CD8-positive, alpha-beta memory T cell (primary cell): Measurements from ENCODE around the gene PAGE4. TPM values are rescaled to one million over a fixed set of nuclear protein-coding genes. Genes with fewer than 3 reads are reported as not detected.

ENCODE experiments used
- CTCF ChIA-PET: fragments of 350-600 bp; sonication (Branson Sonifier 250); formaldehyde crosslinking; loops from one replicate; lab custom pipeline; 2021; ENCODE audit warnings: antibody characterized with exemption; lab: Charles Lee
- POLR2A ChIA-PET: fragments of 350-600 bp; sonication (Branson Sonifier 250); formaldehyde crosslinking; loops from one replicate; lab custom pipeline; 2021; ENCODE audit warnings: antibody characterized with exemption; lab: Charles Lee
- DNase-seq, 5 donors: peaks; one replicate each; pipeline versions ENCODE4 v3.0.0 to v3.0.0-alpha.2; 2020 to 2022; ENCODE audit warnings: mixed read lengths in 1 of 5
- H3K27ac ChIP-seq: one replicate; pipeline ENCODE4 v1.7.0; 2013; ENCODE audit warnings: low read depth, mild to moderate bottlenecking, low read length, moderate library complexity
- H3K27me3 ChIP-seq: 2 replicates; pipeline ENCODE4 v1.7.0; 2013; ENCODE audit warnings: low read length, mild to moderate bottlenecking; ENCODE audit not compliant: insufficient read depth, poor library complexity, severe bottlenecking
- H3K36me3 ChIP-seq: 2 replicates; pipeline ENCODE4 v1.7.0; 2013; ENCODE audit warnings: mild to moderate bottlenecking, low read length, moderate library complexity; ENCODE audit not compliant: insufficient read depth
- H3K4me1 ChIP-seq: 2 replicates; pipeline ENCODE4 v1.7.0; 2013; ENCODE audit warnings: mild to moderate bottlenecking, low read length, moderate library complexity; ENCODE audit not compliant: insufficient read depth
- H3K4me3 ChIP-seq: 2 replicates; pipeline ENCODE4 v1.7.0; 2013; ENCODE audit warnings: mild to moderate bottlenecking, low read length
- H3K9me3 ChIP-seq: 2 replicates; pipeline ENCODE4 v1.7.0; 2013; ENCODE audit warnings: mild to moderate bottlenecking, low read length
- H3K27ac Mint-ChIP-seq, 8 donors: one replicate each; pipeline ENCODE4 v1.8.0; 2020 to 2021; ENCODE audit warnings: mixed read lengths in 8 of 8, mild to moderate bottlenecking in 6 of 8, inconsistent platforms in 3 of 8, moderate library complexity in 3 of 8
- H3K27me3 Mint-ChIP-seq, 2 donors: one replicate each; pipeline ENCODE4 v1.8.0; 2020 to 2021; ENCODE audit warnings: mixed read lengths in 2 of 2, mild to moderate bottlenecking in 1 of 2, moderate library complexity in 1 of 2
- H3K36me3 Mint-ChIP-seq, 3 donors: one replicate each; pipeline ENCODE4 v1.8.0; 2020 to 2021; ENCODE audit warnings: mixed read lengths in 3 of 3, inconsistent platforms in 1 of 3, mild to moderate bottlenecking in 1 of 3
- H3K4me1 Mint-ChIP-seq, 3 donors: one replicate each; pipeline ENCODE4 v1.8.0; 2020 to 2021; ENCODE audit warnings: mixed read lengths in 3 of 3, inconsistent platforms in 1 of 3, mild to moderate bottlenecking in 1 of 3
- H3K4me3 Mint-ChIP-seq, 7 donors: one replicate each; pipeline ENCODE4 v1.8.0; 2020 to 2021; ENCODE audit warnings: mixed read lengths in 7 of 7, mild to moderate bottlenecking in 6 of 7, moderate library complexity in 4 of 7, inconsistent platforms in 2 of 7
- H3K9me3 Mint-ChIP-seq, 5 donors: one replicate each; pipeline ENCODE4 v1.8.0; 2020 to 2022; ENCODE audit warnings: mixed read lengths in 5 of 5, mild to moderate bottlenecking in 3 of 5, moderate library complexity in 2 of 5, inconsistent platforms in 1 of 5
- polyA plus RNA-seq: library from polyadenylated mRNA; unstranded; fragments of 300-500 nt; fragmentation: Illumina TruSeq; gene quantifications from one replicate; pipeline ENCODE4 v1.2.3, GENCODE V29; 2021
- total RNA-seq, 2 experiments: library from RNA; stranded (reverse); gene quantifications; one replicate each; pipeline ENCODE4 v1.2.3, GENCODE V29; 2021

The PAGE4 gene
- total and polyA plus RNA-seq, 3 experiments from 2014 or later: not detected

DNA sequence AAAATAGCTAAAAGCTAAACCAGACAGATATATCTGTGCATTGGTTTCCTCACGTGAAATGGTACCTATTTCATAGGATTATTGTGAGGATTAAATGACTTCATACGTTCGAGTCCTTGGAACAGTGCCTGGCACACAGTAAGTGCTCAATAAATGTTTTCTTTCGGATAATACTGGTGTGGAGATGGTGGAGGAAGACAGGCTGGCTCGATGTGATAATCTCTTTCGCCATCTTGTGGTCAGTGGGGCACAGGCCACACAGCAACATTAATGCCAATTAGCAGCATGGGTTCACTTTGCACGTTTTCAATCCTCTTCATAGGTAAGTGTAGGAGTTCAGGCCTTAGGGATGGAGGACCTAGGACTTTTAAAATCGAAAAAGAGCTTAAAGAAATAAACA lies 9.3 kb downstream of the PAGE4 start:
- no peak overlapping the region for H3K4me3 ChIP-seq
- H3K4me1 ChIP-seq: no peaks in the 10 kb centered on the region
- H3K9me3 ChIP-seq: no peaks in the 10 kb centered on the region
- no peak for DNase-seq
- no peak overlapping the region for H3K4me3 Mint-ChIP-seq
- H3K27ac Mint-ChIP-seq: no peak overlapping the region
- CTCF ChIA-PET: no interaction called here
- H3K36me3 Mint-ChIP-seq: no peaks in the 10 kb centered on the region
- no peaks in the 10 kb centered on the region for H3K9me3 Mint-ChIP-seq
- no peak overlapping the region for H3K27ac ChIP-seq
- no peaks in the 10 kb centered on the region for H3K27me3 ChIP-seq
- no peaks in the 10 kb centered on the region for H3K4me1 Mint-ChIP-seq
- POLR2A ChIA-PET: no interaction called here
- H3K27me3 Mint-ChIP-seq: peaks cover 0 to 8% of the 10 kb centered on the region in 2 donors
- H3K36me3 ChIP-seq: no peaks in the 10 kb centered on the region

DNA sequence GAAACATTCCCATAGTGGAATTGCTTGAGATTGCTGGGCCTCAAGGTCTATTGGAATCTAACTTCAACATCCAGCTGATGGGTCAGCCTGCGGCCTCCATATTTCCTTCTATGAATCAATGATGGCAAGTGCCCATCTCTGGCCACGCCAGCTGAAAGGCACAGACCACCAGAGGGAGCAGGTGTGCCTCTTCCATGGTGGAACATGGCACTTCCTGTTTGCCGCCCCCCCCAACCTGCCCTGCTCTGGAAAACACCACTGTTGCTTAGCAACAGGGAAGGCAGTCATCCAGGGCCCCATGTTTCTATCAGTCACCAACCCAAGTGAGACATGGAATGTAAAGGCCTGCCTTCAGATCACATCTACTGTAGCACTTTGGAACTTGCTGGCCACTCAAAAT lies 11.6 kb downstream of the PAGE4 start:
- DNase-seq: peak in 3 of 5 donors; percentile 7 to 51 (median 10)
- H3K9me3 ChIP-seq: no peaks in the 10 kb centered on the region
- CTCF ChIA-PET: no interaction called here
- no peak overlapping the region for H3K4me3 Mint-ChIP-seq
- H3K9me3 Mint-ChIP-seq: no peaks in the 10 kb centered on the region
- H3K4me1 ChIP-seq: no peaks in the 10 kb centered on the region
- H3K4me1 Mint-ChIP-seq: no peaks in the 10 kb centered on the region
- H3K27me3 Mint-ChIP-seq: peaks cover 0 to 8% of the 10 kb centered on the region in 2 donors
- no peaks in the 10 kb centered on the region for H3K36me3 Mint-ChIP-seq
- POLR2A ChIA-PET: no interaction called here
- H3K4me3 ChIP-seq: no peak overlapping the region
- no peak overlapping the region for H3K27ac Mint-ChIP-seq
- H3K36me3 ChIP-seq: no peaks in the 10 kb centered on the region
- H3K27ac ChIP-seq: no peak overlapping the region
- no peaks in the 10 kb centered on the region for H3K27me3 ChIP-seq

DNA sequence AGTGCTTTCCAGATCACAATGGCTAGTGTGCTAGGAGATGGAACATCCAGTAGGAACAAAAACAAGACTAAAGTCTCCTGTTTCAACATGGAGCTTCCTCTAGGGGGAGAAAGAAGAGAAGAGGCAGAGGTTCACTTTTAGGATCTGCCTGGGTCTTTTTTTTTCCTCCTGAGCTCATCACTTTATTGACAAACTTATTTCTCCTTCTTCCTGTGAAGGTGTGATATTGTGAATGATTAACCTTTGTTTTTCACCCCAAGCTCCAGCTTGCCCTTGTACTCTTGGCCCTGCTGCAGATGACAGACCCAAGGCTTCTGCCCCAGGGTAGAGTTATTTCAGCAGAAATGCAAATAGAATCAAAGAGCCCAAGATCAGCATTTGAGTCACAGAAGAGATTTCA lies 13.5 kb downstream of the PAGE4 start:
- H3K9me3 Mint-ChIP-seq: no peaks in the 10 kb centered on the region
- Histone ChIP-seq H3K36me3 (no peaks in the 10 kb centered on the region), H3K9me3 (no peaks in the 10 kb centered on the region), H3K4me1 (no peaks in the 10 kb centered on the region), H3K27ac (no peak overlapping the region), H3K4me3 (no peak overlapping the region), H3K27me3 (no peaks in the 10 kb centered on the region)
- no peak overlapping the region for H3K27ac Mint-ChIP-seq
- POLR2A ChIA-PET: no interaction called here
- peaks cover 3 to 4% of the 10 kb centered on the region in 2 donors for H3K27me3 Mint-ChIP-seq
- H3K4me1 Mint-ChIP-seq: no peaks in the 10 kb centered on the region
- CTCF ChIA-PET: no interaction called here
- no peak for DNase-seq
- H3K4me3 Mint-ChIP-seq: no peak overlapping the region
- no peaks in the 10 kb centered on the region for H3K36me3 Mint-ChIP-seq

DNA sequence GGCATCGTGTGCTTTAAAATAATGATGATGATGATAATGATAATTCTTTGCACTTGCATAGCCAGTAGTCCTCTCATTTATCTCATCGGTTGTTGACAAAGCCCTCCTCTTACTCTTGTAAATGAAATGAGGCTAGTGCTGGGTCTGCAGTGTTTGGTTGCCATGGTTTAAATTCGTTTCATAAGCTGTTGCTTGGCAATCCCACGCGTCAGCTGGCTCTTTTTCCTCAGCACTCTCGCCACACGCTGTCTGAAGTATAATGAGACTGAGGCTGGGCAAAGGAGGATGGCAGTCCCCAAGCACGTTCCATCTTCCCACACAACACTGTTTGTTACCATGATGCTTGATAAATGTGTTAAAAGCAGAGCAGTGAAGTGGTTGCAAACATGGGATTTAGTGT lies 15.5 kb downstream of the PAGE4 start:
- CTCF ChIA-PET: no interaction called here
- H3K27me3 Mint-ChIP-seq: peaks cover 4 to 11% of the 10 kb centered on the region in 2 donors
- no peaks in the 10 kb centered on the region for H3K9me3 ChIP-seq
- H3K4me1 Mint-ChIP-seq: no peaks in the 10 kb centered on the region
- H3K4me1 ChIP-seq: no peaks in the 10 kb centered on the region
- no peaks in the 10 kb centered on the region for H3K27me3 ChIP-seq
- H3K36me3 Mint-ChIP-seq: no peaks in the 10 kb centered on the region
- H3K4me3 Mint-ChIP-seq: no peak overlapping the region
- no peak overlapping the region for H3K4me3 ChIP-seq
- POLR2A ChIA-PET: no interaction called here
- no peak for DNase-seq
- no peaks in the 10 kb centered on the region for H3K36me3 ChIP-seq
- no peak overlapping the region for H3K27ac Mint-ChIP-seq
- H3K9me3 Mint-ChIP-seq: no peaks in the 10 kb centered on the region
- H3K27ac ChIP-seq: no peak overlapping the region

DNA sequence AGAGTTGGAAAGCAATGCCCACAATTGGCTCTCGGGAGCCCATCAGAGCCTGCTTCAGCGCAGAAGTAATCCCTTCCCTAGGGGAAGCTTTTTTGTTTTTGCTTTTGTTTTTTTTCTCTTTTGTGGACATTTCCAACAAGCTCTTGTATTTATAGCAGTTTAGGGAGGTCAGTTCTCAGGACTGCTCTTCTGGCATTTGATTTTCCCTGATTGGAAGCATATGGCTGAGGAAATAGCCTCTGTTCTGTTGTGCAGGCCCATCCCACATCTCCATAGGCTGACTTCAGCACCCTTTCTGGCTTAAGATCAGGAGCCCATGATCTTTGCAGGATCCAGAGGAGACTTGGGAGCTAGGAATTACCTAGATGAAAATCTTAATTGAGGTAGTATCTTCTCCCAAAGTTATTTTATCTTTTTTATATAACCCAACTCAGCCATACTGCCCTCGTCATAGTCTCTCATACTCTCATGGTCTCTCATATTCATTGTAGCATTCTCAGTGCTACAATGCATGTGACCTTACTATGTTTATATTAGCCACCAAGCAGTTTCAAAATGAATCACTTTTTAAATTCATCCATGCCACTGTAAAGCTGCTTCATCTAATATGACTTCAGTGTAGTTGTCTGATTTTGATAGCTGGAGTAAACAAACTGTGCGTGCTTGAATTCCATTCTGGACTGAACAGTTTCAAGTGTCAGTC lies 16.7 kb downstream of the PAGE4 start:
- no peak overlapping the region for H3K4me3 Mint-ChIP-seq
- no peak overlapping the region for H3K27ac Mint-ChIP-seq
- Histone ChIP-seq H3K27ac (no peak overlapping the region), H3K27me3 (no peaks in the 10 kb centered on the region), H3K4me3 (no peak overlapping the region), H3K9me3 (no peaks in the 10 kb centered on the region), H3K4me1 (no peaks in the 10 kb centered on the region), H3K36me3 (no peaks in the 10 kb centered on the region)
- POLR2A ChIA-PET: no interaction called here
- no peaks in the 10 kb centered on the region for H3K9me3 Mint-ChIP-seq
- CTCF ChIA-PET: no interaction called here
- no peak for DNase-seq
- peaks cover 4 to 11% of the 10 kb centered on the region in 2 donors for H3K27me3 Mint-ChIP-seq
- H3K36me3 Mint-ChIP-seq: no peaks in the 10 kb centered on the region
- no peaks in the 10 kb centered on the region for H3K4me1 Mint-ChIP-seq

DNA sequence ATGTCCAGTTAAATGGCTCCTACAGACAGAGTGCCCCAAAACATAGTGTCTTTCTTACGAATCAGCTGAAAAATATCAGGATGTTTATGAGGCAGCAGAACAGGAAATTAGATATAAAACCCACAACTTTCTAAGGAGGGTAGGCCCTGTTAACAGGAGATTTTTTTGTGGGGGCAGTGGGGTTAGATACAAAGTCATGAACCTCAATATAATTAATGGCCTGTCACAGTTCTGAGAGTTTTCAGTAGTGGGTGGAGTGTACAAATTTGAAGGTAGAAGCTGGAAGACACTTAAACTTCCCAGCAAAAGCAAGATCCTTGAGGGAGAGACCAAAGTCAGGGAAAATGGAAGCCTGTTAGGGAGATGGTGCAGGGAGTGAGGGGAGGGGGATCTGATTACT lies 17.4 kb downstream of the PAGE4 start:
- no peaks in the 10 kb centered on the region for H3K9me3 Mint-ChIP-seq
- Histone ChIP-seq H3K4me3 (no peak overlapping the region), H3K27ac (no peak overlapping the region), H3K36me3 (no peaks in the 10 kb centered on the region), H3K4me1 (no peaks in the 10 kb centered on the region), H3K9me3 (no peaks in the 10 kb centered on the region), H3K27me3 (no peaks in the 10 kb centered on the region)
- peaks cover 4 to 11% of the 10 kb centered on the region in 2 donors for H3K27me3 Mint-ChIP-seq
- no peaks in the 10 kb centered on the region for H3K4me1 Mint-ChIP-seq
- CTCF ChIA-PET: no interaction called here
- no peak for DNase-seq
- H3K36me3 Mint-ChIP-seq: no peaks in the 10 kb centered on the region
- POLR2A ChIA-PET: no interaction called here
- H3K27ac Mint-ChIP-seq: no peak overlapping the region
- no peak overlapping the region for H3K4me3 Mint-ChIP-seq

DNA sequence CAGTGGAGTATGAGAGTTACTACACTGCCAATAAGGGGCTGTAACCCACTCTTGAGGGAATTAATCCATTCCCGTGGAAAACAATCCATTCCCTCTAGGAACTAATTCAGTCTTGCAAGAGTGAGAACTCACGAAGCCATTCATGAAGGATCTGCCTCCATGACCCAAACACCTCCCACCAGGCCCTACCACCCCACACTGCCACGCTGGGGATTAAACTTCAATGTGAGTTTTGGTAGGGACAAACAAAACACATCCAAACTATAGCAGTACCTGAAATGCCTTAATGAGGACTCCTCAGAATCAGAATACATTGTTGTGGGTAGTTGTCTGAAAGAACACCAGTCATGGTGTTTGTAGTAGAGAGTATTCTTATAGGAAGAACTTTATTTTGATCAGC lies 19.2 kb downstream of the PAGE4 start:
- POLR2A ChIA-PET: no interaction called here
- H3K9me3 ChIP-seq: no peaks in the 10 kb centered on the region
- no peak overlapping the region for H3K4me3 ChIP-seq
- no peaks in the 10 kb centered on the region for H3K27me3 ChIP-seq
- H3K4me1 ChIP-seq: no peaks in the 10 kb centered on the region
- H3K27me3 Mint-ChIP-seq: peaks cover 4 to 11% of the 10 kb centered on the region in 2 donors
- H3K36me3 Mint-ChIP-seq: no peaks in the 10 kb centered on the region
- DNase-seq: no peak
- no peaks in the 10 kb centered on the region for H3K4me1 Mint-ChIP-seq
- no peak overlapping the region for H3K27ac Mint-ChIP-seq
- no peaks in the 10 kb centered on the region for H3K9me3 Mint-ChIP-seq
- no peak overlapping the region for H3K27ac ChIP-seq
- no peaks in the 10 kb centered on the region for H3K36me3 ChIP-seq
- no peak overlapping the region for H3K4me3 Mint-ChIP-seq
- CTCF ChIA-PET: no interaction called here

DNA sequence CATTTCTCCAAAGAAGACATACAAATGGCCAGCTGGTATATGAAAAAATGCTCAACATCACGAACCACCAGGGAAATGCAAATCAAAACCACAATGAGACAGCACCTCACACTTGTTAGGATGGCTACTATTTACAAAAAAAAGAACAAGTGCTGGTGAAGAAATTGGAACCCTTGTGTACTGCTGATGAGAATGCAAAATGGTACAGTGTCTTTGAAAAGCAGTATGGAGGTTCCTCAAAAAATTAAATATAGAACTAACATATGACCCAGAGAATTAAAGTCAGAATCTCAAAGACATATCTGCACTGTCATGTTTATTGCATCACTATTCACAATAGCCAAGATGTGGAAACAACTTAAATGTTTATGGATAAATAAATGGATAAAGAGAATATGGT lies 20.9 kb downstream of the PAGE4 start:
- H3K4me1 Mint-ChIP-seq: no peaks in the 10 kb centered on the region
- Histone ChIP-seq H3K27ac (no peak overlapping the region), H3K4me1 (no peaks in the 10 kb centered on the region), H3K4me3 (no peak overlapping the region), H3K27me3 (no peaks in the 10 kb centered on the region), H3K9me3 (no peaks in the 10 kb centered on the region), H3K36me3 (no peaks in the 10 kb centered on the region)
- no peak for DNase-seq
- no peaks in the 10 kb centered on the region for H3K9me3 Mint-ChIP-seq
- no peak overlapping the region for H3K27ac Mint-ChIP-seq
- H3K27me3 Mint-ChIP-seq: peaks cover 4 to 11% of the 10 kb centered on the region in 2 donors
- no peaks in the 10 kb centered on the region for H3K36me3 Mint-ChIP-seq
- H3K4me3 Mint-ChIP-seq: no peak overlapping the region
- POLR2A ChIA-PET: no interaction called here
- CTCF ChIA-PET: no interaction called here
